WTC11 (cell line): Measurements from ENCODE around the gene TLR5. TPM values are rescaled to one million over a fixed set of nuclear protein-coding genes. Genes with fewer than 3 reads are reported as not detected.

Experiments
- ATAC-seq: fragments of 200-7000 bp; cut with Tn5 transposase; 2 replicates; pipeline ENCODE4 v1.10.0; 2021; ENCODE audit warnings: mild to moderate bottlenecking, moderate library complexity
- CTCF ChIA-PET: fragments of 300-600 bp; sonication (Branson Sonifier 250); formaldehyde crosslinking; loops from one replicate; lab custom pipeline; 2021; ENCODE audit warnings: antibody characterized with exemption; lab: Charles Lee
- POLR2A ChIA-PET: fragments of 350-600 bp; sonication (Branson Sonifier 250); formaldehyde crosslinking; loops from one replicate; lab custom pipeline; 2021; ENCODE audit warnings: antibody characterized with exemption; lab: Charles Lee
- DNase-seq: peaks from one replicate; pipeline ENCODE4 v3.0.0; 2021; ENCODE audit warnings: low spot score
- H3K27ac Mint-ChIP-seq: 2 replicates; pipeline ENCODE4 v1.8.0; 2021; ENCODE audit warnings: mixed read lengths
- H3K27me3 Mint-ChIP-seq: 2 replicates; pipeline ENCODE4 v1.8.0; 2021; ENCODE audit warnings: low read depth, mild to moderate bottlenecking, moderate library complexity, mixed read lengths
- H3K36me3 Mint-ChIP-seq: 2 replicates; pipeline ENCODE4 v1.8.0; 2021; ENCODE audit warnings: mixed read lengths
- H3K4me1 Mint-ChIP-seq: 2 replicates; pipeline ENCODE4 v1.8.0; 2022; ENCODE audit warnings: mixed read lengths
- H3K4me3 Mint-ChIP-seq: 2 replicates; pipeline ENCODE4 v1.8.0; 2021; ENCODE audit warnings: mild to moderate bottlenecking, moderate library complexity, mixed read lengths
- H3K9me3 Mint-ChIP-seq: 2 replicates; pipeline ENCODE4 v1.8.0; 2021; ENCODE audit warnings: mixed read lengths
- AR ChIP-seq: fragments of 250-450 bp; sonication (Bioruptor Pico); IDR thresholded peaks from 2 replicates; pipeline ENCODE4 v1.9.0; 2021; ENCODE audit warnings: mild to moderate bottlenecking
- ATF2 ChIP-seq: sonication (generic); formaldehyde crosslinking; IDR thresholded peaks from 2 replicates; pipeline ENCODE4 v1.8.1; 2022; ENCODE audit warnings: low read depth, missing genetic modification reagents, borderline replicate concordance
- ATF3 ChIP-seq: sonication (generic); formaldehyde crosslinking; conservative IDR thresholded peaks from 2 replicates; pipeline ENCODE4 v1.8.1; 2022; ENCODE audit warnings: mild to moderate bottlenecking, missing genetic modification reagents
- CDX4 ChIP-seq: fragments of 250-450 bp; sonication (Bioruptor Pico); IDR thresholded peaks from 2 replicates; pipeline ENCODE4 v1.9.0; 2021; ENCODE audit warnings: moderate library complexity, mild to moderate bottlenecking, inconsistent platforms, borderline replicate concordance
- CREM ChIP-seq: sonication (generic); formaldehyde crosslinking; IDR thresholded peaks from 2 replicates; pipeline ENCODE4 v1.8.1; 2022; ENCODE audit warnings: mild to moderate bottlenecking, missing genetic modification reagents, moderate library complexity
- ERG ChIP-seq: fragments of 250-450 bp; sonication (Bioruptor Pico); IDR thresholded peaks from 2 replicates; pipeline ENCODE4 v1.8.0; 2021; ENCODE audit warnings: mild to moderate bottlenecking
- FOXP1 ChIP-seq: sonication (generic); formaldehyde crosslinking; IDR thresholded peaks from 2 replicates; pipeline ENCODE4 v1.8.0; 2022; ENCODE audit warnings: missing genetic modification reagents, mild to moderate bottlenecking, moderate library complexity, borderline replicate concordance
- IRF2 ChIP-seq: sonication (generic); formaldehyde crosslinking; IDR thresholded peaks from 2 replicates; pipeline ENCODE4 v1.8.0; 2022; ENCODE audit warnings: low read depth, missing genetic modification reagents, borderline replicate concordance
- MXD4 ChIP-seq: fragments of 250-450 bp; sonication (Bioruptor Pico); IDR thresholded peaks from 2 replicates; pipeline ENCODE4 v1.8.0; 2021; ENCODE audit warnings: mild to moderate bottlenecking, moderate library complexity, borderline replicate concordance
- MYBL2 ChIP-seq: sonication (generic); formaldehyde crosslinking; IDR thresholded peaks from 2 replicates; pipeline ENCODE4 v1.8.1; 2023; ENCODE audit warnings: mild to moderate bottlenecking, moderate library complexity, missing genetic modification reagents
- NFYB ChIP-seq: sonication (generic); formaldehyde crosslinking; conservative IDR thresholded peaks from 2 replicates; pipeline ENCODE4 v1.8.0; 2022; ENCODE audit warnings: low read depth, missing genetic modification reagents
- STAT6 ChIP-seq: sonication (generic); formaldehyde crosslinking; conservative IDR thresholded peaks from 2 replicates; pipeline ENCODE4 v1.8.1; 2023; ENCODE audit warnings: mild to moderate bottlenecking, low read depth, missing genetic modification reagents, moderate library complexity
- ZNF317 ChIP-seq: sonication (generic); formaldehyde crosslinking; IDR thresholded peaks from 2 replicates; pipeline ENCODE4 v1.8.1; 2023; ENCODE audit warnings: low read depth, mild to moderate bottlenecking, moderate library complexity, missing genetic modification reagents, borderline replicate concordance
- ZNF423 ChIP-seq: fragments of 250-450 bp; sonication (Bioruptor Pico); IDR thresholded peaks from 2 replicates; pipeline ENCODE4 v2.1.2; 2022; ENCODE audit warnings: mild to moderate bottlenecking, moderate library complexity
- ZSCAN18 ChIP-seq: fragments of 250-450 bp; sonication (Bioruptor Pico); IDR thresholded peaks from 2 replicates; pipeline ENCODE4 v2.1.2; 2022; ENCODE audit warnings: mild to moderate bottlenecking, moderate library complexity
- total RNA-seq: library from RNA; stranded (reverse); gene quantifications from 3 replicates; pipeline ENCODE4 v1.2.3, GENCODE V29; 2021
- TF ChIP-seq, protein P1 (sequence below): sonication (generic); formaldehyde crosslinking; IDR thresholded peaks from 2 replicates; pipeline ENCODE4 v1.8.1; 2022; ENCODE audit warnings: missing genetic modification reagents, borderline replicate concordance
- TF ChIP-seq, protein P2 (sequence below): sonication (generic); formaldehyde crosslinking; IDR thresholded peaks from 2 replicates; pipeline ENCODE4 v1.8.0; 2023; ENCODE audit warnings: mild to moderate bottlenecking, missing genetic modification reagents

The TLR5 gene
- total RNA-seq, 1 experiment from 2014 or later = 0.46 TPM

DNA sequence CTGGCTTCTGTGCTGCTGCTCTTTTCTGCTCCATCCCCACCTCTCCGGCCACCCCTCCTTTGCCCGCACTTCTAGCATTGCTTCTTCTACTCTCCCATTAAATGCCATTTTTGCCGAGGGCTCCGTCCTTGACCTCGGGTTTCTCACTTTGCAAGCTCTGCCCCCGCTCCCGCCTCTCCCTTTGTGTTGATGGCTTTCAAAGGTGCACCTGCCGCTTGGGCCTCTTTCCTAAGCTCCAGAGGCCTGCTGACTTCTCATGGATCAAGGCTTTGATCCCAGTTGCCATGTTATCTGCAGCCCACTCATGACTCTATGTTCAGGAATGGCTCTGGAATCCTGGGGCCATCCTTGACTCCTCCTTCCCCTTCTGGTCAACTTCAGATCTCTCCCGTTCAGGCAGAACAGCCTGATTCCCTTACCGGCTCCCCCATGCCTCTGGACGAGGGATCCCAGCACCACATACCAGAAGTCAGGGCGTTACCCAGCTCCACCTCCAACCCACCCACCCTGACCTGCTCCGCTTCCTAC lies 54.3 kb downstream of the TLR5 start (continued):
- TF ChIP-seq AR (CRISPR knock-in tag) = no peak
- TF ChIP-seq IRF2 (CRISPR knock-in tag) = no peak
- no peak for TF ChIP-seq NFYB (CRISPR knock-in tag)
- TF ChIP-seq ZNF317 (CRISPR knock-in tag) = no peak
- TF ChIP-seq ERG = no peak
- TF ChIP-seq, protein P1, sequence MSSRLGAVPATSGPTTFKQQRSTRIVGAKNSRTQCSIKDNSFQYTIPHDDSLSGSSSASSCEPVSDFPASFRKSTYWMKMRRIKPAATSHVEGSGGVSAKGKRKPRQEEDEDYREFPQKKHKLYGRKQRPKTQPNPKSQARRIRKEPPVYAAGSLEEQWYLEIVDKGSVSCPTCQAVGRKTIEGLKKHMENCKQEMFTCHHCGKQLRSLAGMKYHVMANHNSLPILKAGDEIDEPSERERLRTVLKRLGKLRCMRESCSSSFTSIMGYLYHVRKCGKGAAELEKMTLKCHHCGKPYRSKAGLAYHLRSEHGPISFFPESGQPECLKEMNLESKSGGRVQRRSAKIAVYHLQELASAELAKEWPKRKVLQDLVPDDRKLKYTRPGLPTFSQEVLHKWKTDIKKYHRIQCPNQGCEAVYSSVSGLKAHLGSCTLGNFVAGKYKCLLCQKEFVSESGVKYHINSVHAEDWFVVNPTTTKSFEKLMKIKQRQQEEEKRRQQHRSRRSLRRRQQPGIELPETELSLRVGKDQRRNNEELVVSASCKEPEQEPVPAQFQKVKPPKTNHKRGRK = no peak
- TF ChIP-seq, protein P2, sequence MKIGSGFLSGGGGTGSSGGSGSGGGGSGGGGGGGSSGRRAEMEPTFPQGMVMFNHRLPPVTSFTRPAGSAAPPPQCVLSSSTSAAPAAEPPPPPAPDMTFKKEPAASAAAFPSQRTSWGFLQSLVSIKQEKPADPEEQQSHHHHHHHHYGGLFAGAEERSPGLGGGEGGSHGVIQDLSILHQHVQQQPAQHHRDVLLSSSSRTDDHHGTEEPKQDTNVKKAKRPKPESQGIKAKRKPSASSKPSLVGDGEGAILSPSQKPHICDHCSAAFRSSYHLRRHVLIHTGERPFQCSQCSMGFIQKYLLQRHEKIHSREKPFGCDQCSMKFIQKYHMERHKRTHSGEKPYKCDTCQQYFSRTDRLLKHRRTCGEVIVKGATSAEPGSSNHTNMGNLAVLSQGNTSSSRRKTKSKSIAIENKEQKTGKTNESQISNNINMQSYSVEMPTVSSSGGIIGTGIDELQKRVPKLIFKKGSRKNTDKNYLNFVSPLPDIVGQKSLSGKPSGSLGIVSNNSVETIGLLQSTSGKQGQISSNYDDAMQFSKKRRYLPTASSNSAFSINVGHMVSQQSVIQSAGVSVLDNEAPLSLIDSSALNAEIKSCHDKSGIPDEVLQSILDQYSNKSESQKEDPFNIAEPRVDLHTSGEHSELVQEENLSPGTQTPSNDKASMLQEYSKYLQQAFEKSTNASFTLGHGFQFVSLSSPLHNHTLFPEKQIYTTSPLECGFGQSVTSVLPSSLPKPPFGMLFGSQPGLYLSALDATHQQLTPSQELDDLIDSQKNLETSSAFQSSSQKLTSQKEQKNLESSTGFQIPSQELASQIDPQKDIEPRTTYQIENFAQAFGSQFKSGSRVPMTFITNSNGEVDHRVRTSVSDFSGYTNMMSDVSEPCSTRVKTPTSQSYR = no peak

GRCh38 chr1:223087291-223088255 lies 55.5 kb downstream of the TLR5 start:
- ChIA-PET CTCF (interaction anchor here (1.0 to 3.6 kb wide), 7 partner anchors 12 to 583 kb away, joined by 3 to 67 read pairs (median 12); no protein-coding TSS in a partner anchor), POLR2A (interaction anchor here (0.8 to 1.3 kb wide), 2 partner anchors 57 to 64 kb away, joined by 3 read pairs; no protein-coding TSS in a partner anchor)
- ATAC-seq = no peak
- Mint-ChIP-seq H3K9me3 (no peaks in the 10 kb centered on the region), H3K4me1 (peaks cover 27% of the 10 kb centered on the region), H3K27me3 (peaks cover 58% of the 10 kb centered on the region), H3K4me3 (no peak overlapping the region), H3K27ac (no peak overlapping the region), H3K36me3 (no peaks in the 10 kb centered on the region)
- no peak for DNase-seq
- TF ChIP-seq ZNF423 (no peak), ZSCAN18 (no peak), ATF3 (CRISPR knock-in tag) (no peak), CREM (CRISPR knock-in tag) (no peak), FOXP1 (CRISPR knock-in tag) (no peak), MXD4 (CRISPR knock-in tag) (no peak), STAT6 (no peak), ATF2 (CRISPR knock-in tag) (no peak), CDX4 (no peak), MYBL2 (CRISPR knock-in tag) (no peak)
